GM21381 (cell line): ENCODE results near the gene PPAT.
"Not testable (repeated sequence)": the region's sequence is repeated elsewhere in the genome, so short reads cannot be mapped to it uniquely, and the experiment has no call there.

Experiments used
- ATAC-seq: cut with Tn5 transposase; IDR thresholded peaks from one replicate; pipeline ENCODE4 v1.9.1; 2021; ENCODE audit warnings: mild to moderate bottlenecking, moderate library complexity; ENCODE audit not compliant: unreplicated experiment

PPAT gene

GRCh38 chr4:56387023-56388001 is 48.1 kb downstream of the PPAT start, which contains the start of gene AASDH:
TSS of gene AASDH (minus strand) at chr4:56387491. CDS start at chr4:56384299, 3,192 bp downstream.
- peak; percentile 92 for ATAC-seq

DNA sequence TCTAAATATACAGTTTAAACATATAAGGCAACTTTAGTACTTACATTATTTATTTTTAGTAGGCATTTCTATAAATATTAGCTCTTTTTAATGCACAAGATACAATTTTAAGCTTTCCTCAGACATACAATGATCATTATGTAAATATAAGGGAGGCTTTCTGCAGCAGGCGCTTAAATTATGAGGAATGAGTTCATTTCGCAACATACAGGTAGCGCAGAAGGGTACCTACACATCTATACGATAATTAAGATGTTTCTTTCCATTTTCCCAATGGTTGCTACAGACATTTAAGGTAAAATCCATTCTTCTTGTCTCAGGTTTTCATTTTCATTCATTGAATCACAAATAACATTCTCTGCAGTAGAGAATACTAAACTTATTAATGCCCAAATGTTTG is 49.3 kb downstream of the PPAT start:
- no peak for ATAC-seq

DNA sequence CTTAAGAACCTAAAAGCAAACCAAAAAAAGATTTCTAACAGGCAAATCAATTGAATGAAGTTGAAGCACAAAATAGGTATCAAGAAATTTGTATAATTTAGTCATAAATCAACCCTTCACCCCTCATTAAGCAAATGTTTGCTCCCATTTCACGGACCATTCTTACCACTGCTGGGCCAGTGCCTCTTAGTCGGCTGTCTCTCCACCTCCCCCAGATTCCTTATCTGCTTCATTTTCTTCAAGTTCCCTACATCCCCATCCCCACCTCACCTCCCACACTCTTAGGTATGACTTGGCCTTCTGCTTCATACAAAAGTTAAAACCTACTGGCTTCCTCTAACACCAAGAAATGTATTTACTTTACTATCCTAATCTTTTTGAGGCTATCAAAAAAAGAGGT is 60.0 kb downstream of the PPAT start:
- no peak for ATAC-seq

GRCh38 chr4:56374956-56375355 is 60.5 kb downstream of the PPAT start:
- no peak for ATAC-seq

DNA sequence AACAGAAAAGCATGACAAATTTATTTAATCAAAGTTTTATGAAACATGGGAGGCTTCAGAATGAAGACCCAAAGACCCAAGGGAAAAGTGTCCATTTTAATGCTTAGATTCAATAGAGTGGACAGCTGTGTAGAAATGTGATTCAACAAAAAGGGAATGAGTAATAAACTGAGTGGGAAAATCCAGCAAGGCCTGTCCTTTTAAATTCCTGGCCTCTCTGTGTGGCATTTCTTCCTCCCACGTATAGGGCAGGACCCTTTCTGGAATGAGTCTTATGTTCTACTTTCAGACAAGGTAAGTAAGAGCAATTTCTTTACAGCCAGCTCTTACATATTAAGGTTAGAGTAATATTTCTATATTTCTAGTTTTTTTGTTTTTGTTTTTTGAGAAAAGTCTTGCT is 62.6 kb downstream of the PPAT start:
- no peak for ATAC-seq

GRCh38 chr4:56371426-56372220 is 63.8 kb downstream of the PPAT start:
- ATAC-seq: no peak

GRCh38 chr4:56370377-56370776 is 65.0 kb downstream of the PPAT start:
- ATAC-seq: no peak

DNA sequence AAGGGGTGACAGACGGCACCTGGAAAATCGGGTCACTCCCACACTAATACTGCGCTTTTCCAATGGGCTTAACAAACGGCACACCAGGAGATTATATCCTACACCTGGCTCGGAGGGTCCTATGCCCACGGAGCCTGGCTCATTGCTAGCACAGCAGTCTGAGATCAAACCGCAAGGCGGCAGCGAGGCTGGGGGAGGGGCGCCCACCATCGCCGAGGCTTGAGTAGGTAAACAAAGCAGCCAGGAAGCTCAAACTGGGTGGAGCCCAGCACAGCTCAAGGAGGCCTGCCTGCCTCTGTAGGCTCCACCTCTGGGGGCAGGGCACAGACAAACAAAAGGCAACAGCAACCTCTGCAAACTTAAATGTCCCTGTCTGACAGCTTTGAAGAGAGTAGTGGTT is 72.4 kb downstream of the PPAT start:
- ATAC-seq: not testable (repeated sequence)

DNA sequence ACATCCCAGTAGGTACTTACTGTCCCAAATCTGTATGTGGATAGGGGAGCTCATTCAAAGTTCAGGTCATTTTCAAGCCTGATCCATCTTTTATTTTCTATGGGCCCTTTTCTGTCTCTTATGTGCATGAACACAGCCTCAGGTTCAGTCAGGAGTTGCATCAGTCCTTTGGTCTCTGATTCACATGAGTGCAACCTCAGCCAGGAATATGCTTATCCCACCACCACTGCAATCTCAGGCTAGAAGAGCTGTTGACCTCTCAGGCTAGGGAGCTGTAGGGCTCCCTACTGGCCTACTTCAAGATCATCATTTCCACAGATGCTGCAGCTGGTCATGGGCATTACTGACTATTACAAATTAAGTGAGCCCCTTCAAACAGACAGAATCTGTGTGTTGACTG is 75.3 kb downstream of the PPAT start:
- ATAC-seq: no peak

DNA sequence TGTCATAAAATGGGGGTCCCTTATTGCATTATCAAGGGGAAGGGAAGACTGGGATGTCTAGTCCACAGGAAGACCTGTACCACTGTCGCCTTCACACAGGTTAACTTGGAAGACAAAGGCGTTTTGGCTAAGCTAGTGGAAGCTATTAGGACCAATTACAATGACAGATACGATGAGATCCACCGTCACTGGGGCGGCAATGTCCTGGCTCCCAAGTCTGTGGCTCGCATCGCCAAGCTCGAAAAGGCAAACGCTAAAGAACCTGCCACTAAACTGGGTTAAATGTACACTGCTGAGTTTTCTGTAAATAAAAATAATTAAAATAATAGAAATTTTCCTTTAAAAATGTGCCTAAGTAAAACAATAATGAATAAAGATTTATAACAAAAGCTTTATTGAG is 78.8 kb downstream of the PPAT start:
- ATAC-seq: no peak

DNA sequence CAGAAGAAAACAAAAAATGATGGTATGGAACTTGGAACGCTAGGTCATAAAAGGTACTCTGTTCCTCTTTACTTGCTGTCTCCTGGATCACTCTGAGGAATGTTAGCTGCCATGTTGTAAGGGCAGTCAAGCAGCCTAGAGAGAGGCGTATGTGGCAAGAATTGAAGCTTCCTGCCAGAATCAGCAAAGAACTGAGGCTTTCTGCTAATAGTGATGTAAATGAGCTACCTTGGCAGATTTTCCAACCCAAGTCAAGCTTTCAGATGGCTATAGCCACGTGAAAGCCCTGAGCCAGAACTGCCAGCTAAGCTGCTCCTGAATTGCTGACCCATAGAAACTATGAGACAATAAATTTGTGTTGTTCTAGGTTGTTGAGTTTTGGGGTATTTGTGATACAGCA is 86.8 kb downstream of the PPAT start:
- ATAC-seq: no peak

DNA sequence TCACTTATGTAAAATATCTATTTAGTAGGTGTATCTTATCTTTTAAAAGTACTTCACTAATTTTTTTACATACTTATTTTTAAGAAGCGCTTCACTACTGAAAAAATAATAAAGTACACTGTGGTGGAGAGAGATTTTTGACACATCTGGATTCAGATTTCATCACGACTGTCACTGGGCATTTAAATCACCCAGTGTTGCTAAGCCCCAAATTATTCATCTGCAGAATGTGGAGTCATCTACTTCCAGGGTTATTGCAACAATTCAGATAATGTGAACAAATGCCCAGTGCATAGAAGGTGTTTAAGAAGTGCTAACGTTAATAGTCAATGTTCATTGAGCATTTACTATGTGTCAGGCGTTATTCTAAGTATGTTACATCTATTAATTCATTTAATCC is 90.0 kb downstream of the PPAT start:
- ATAC-seq: no peak
